Activated naive CD8-positive, alpha-beta T cell treated with anti-CD3 and anti-CD28 coated beads, Interleukin-2, amount 10 ng/mL, durations not matched to agents 7 days and 5 days (primary cell): ENCODE results near the gene RNF220. TPM values are rescaled to one million over a fixed set of nuclear protein-coding genes. Genes with fewer than 3 reads are reported as not detected.

Experiments used
- ATAC-seq: fragments of 150-1000 bp; cut with Tn5 transposase; one replicate; pipeline ENCODE4 v1.10.0; 2021; ENCODE audit warnings: low read depth, moderate library complexity
- POLR2A ChIA-PET: fragments of 350-600 bp; sonication (Branson Sonifier 250); formaldehyde crosslinking; loops from one replicate; lab custom pipeline; 2021; ENCODE audit warnings: antibody characterized with exemption; lab: Charles Lee
- DNase-seq: peaks from one replicate; pipeline ENCODE4 v3.0.0; 2021
- H3K27ac Mint-ChIP-seq: one replicate; pipeline ENCODE4 v1.8.0; 2022; ENCODE audit warnings: mild to moderate bottlenecking, mixed read lengths
- H3K27me3 Mint-ChIP-seq: one replicate; pipeline ENCODE4 v1.8.0; 2022; ENCODE audit warnings: mild to moderate bottlenecking, moderate library complexity, mixed read lengths
- H3K36me3 Mint-ChIP-seq: one replicate; pipeline ENCODE4 v1.8.0; 2021; ENCODE audit warnings: mild to moderate bottlenecking, mixed read lengths
- H3K4me1 Mint-ChIP-seq: one replicate; pipeline ENCODE4 v1.8.0; 2021; ENCODE audit warnings: mixed read lengths
- H3K4me3 Mint-ChIP-seq: one replicate; pipeline ENCODE4 v1.8.0; 2022; ENCODE audit warnings: mild to moderate bottlenecking, moderate library complexity, mixed read lengths
- H3K9me3 Mint-ChIP-seq: one replicate; pipeline ENCODE4 v1.8.0; 2021; ENCODE audit warnings: mixed read lengths
- total RNA-seq, 2 experiments: library from RNA; stranded (reverse); gene quantifications; one replicate each; pipeline ENCODE4 v1.2.3, GENCODE V29; 2021

The RNF220 gene
- total RNA-seq, 2 experiments from 2014 or later: 91.3 to 94.4 TPM

GRCh38 chr1:44631647-44632539 is 226.8 kb downstream of the RNF220 start:
- peak; percentile 76 for ATAC-seq

GRCh38 chr1:44632598-44632997 is 227.5 kb downstream of the RNF220 start:
- POLR2A ChIA-PET: interaction anchor here (0.5 to 2.9 kb wide), 14 partner anchors 9 to 889 kb away, joined by 3 to 29 read pairs (median 4); partner anchors contain the start of genes ARMH1, PLK3, PRDX1 and RNU5D-1
- Mint-ChIP-seq H3K27me3 (no peaks in the 10 kb centered on the region), H3K9me3 (peaks cover 1% of the 10 kb centered on the region), H3K4me1 (peaks cover 20% of the 10 kb centered on the region), H3K36me3 (peaks cover 13% of the 10 kb centered on the region), H3K27ac (peak overlapping the region; percentile 95), H3K4me3 (peak overlapping the region; percentile 93)
- ATAC-seq (no peak), DNase-seq (no peak)

More at GRCh38 chr1:44631647-44632539, 226.8 kb downstream of the RNF220 start:
- H3K4me1 Mint-ChIP-seq: peaks cover 20% of the 10 kb centered on the region
- H3K27me3 Mint-ChIP-seq: no peaks in the 10 kb centered on the region
- H3K36me3 Mint-ChIP-seq: peaks cover 11% of the 10 kb centered on the region
- POLR2A ChIA-PET: interaction anchor here (0.6 to 2.9 kb wide), 31 partner anchors 10 to 1055 kb away, joined by 3 to 29 read pairs (median 4); partner anchors contain the start of genes ARMH1, DMAP1, HECTD3 and KDM4A
- peak overlapping the region; percentile 95 for H3K27ac Mint-ChIP-seq
- H3K9me3 Mint-ChIP-seq: peaks cover 1% of the 10 kb centered on the region
- peak; percentile 95 for DNase-seq
- H3K4me3 Mint-ChIP-seq: peak overlapping the region; percentile 93

- DNase-seq (no peak), ATAC-seq (no peak)
- H3K27ac Mint-ChIP-seq: no peak overlapping the region
- no peak overlapping the region for H3K4me3 Mint-ChIP-seq
- H3K36me3 Mint-ChIP-seq: peaks cover 14% of the 10 kb centered on the region
- POLR2A ChIA-PET: interaction anchor here (1.7 kb wide), 1 partner anchor 18 kb away, joined by 5 read pairs; no protein-coding TSS in a partner anchor
- peaks cover 1% of the 10 kb centered on the region for H3K9me3 Mint-ChIP-seq
- peaks cover 20% of the 10 kb centered on the region for H3K4me1 Mint-ChIP-seq
- no peaks in the 10 kb centered on the region for H3K27me3 Mint-ChIP-seq
Observed at GRCh38 chr1:44634606-44635189, 229.6 kb downstream of the RNF220 start.

GRCh38 chr1:44635439-44635838 is 230.4 kb downstream of the RNF220 start:
- DNase-seq (no peak), ATAC-seq (no peak)
- Mint-ChIP-seq H3K4me3 (no peak overlapping the region), H3K9me3 (peaks cover 1% of the 10 kb centered on the region), H3K4me1 (peaks cover 20% of the 10 kb centered on the region), H3K27me3 (no peaks in the 10 kb centered on the region), H3K27ac (no peak overlapping the region), H3K36me3 (peaks cover 14% of the 10 kb centered on the region)
- POLR2A ChIA-PET: interaction anchor here (1.7 kb wide), 1 partner anchor 17 kb away, joined by 5 read pairs; no protein-coding TSS in a partner anchor

GRCh38 chr1:44636083-44636687 is 231.1 kb downstream of the RNF220 start:
- DNase-seq: no peak
- POLR2A ChIA-PET: no interaction called here
- ATAC-seq: no peak
- peaks cover 13% of the 10 kb centered on the region for H3K4me1 Mint-ChIP-seq
- H3K27me3 Mint-ChIP-seq: no peaks in the 10 kb centered on the region
- H3K9me3 Mint-ChIP-seq: no peaks in the 10 kb centered on the region
- no peak overlapping the region for H3K27ac Mint-ChIP-seq
- H3K36me3 Mint-ChIP-seq: peaks cover 14% of the 10 kb centered on the region
- H3K4me3 Mint-ChIP-seq: no peak overlapping the region

GRCh38 chr1:44636688-44637598 is 231.9 kb downstream of the RNF220 start:
- Mint-ChIP-seq H3K9me3 (no peaks in the 10 kb centered on the region), H3K4me1 (peaks cover 12% of the 10 kb centered on the region), H3K27me3 (no peaks in the 10 kb centered on the region), H3K27ac (no peak overlapping the region), H3K36me3 (peaks cover 14% of the 10 kb centered on the region), H3K4me3 (no peak overlapping the region)
- ATAC-seq: no peak
- no peak for DNase-seq
- POLR2A ChIA-PET: interaction anchor here (0.9 kb wide), 1 partner anchor 9 kb away, joined by 4 read pairs; no protein-coding TSS in a partner anchor

- peaks cover 10% of the 10 kb centered on the region for H3K4me1 Mint-ChIP-seq
- ATAC-seq (no peak), DNase-seq (no peak)
- H3K36me3 Mint-ChIP-seq: peaks cover 14% of the 10 kb centered on the region
- no peaks in the 10 kb centered on the region for H3K9me3 Mint-ChIP-seq
- no peak overlapping the region for H3K4me3 Mint-ChIP-seq
- POLR2A ChIA-PET: interaction anchor here (0.9 kb wide), 1 partner anchor 10 kb away, joined by 4 read pairs; no protein-coding TSS in a partner anchor
- H3K27ac Mint-ChIP-seq: no peak overlapping the region
- H3K27me3 Mint-ChIP-seq: no peaks in the 10 kb centered on the region
Observed at GRCh38 chr1:44637702-44638411, 232.8 kb downstream of the RNF220 start.

- no peak overlapping the region for H3K4me3 Mint-ChIP-seq
- no peak for DNase-seq
- peaks cover 10% of the 10 kb centered on the region for H3K36me3 Mint-ChIP-seq
- no peak overlapping the region for H3K27ac Mint-ChIP-seq
- H3K9me3 Mint-ChIP-seq: no peaks in the 10 kb centered on the region
- H3K4me1 Mint-ChIP-seq: no peaks in the 10 kb centered on the region
- no peaks in the 10 kb centered on the region for H3K27me3 Mint-ChIP-seq
- no peak for ATAC-seq
- POLR2A ChIA-PET: interaction anchor here (3.1 kb wide), 1 partner anchor 8 kb away, joined by 18 read pairs; no protein-coding TSS in a partner anchor
Observed at GRCh38 chr1:44640200-44640853, 235.3 kb downstream of the RNF220 start.

- Mint-ChIP-seq H3K36me3 (peaks cover 7% of the 10 kb centered on the region), H3K27ac (no peak overlapping the region), H3K4me3 (no peak overlapping the region), H3K4me1 (no peaks in the 10 kb centered on the region), H3K27me3 (no peaks in the 10 kb centered on the region), H3K9me3 (no peaks in the 10 kb centered on the region)
- POLR2A ChIA-PET: interaction anchor here (3.1 kb wide), 1 partner anchor 9 kb away, joined by 18 read pairs; no protein-coding TSS in a partner anchor
- no peak for DNase-seq
- ATAC-seq: no peak
Observed at GRCh38 chr1:44641126-44642102, 236.4 kb downstream of the RNF220 start.

- Mint-ChIP-seq H3K4me1 (no peaks in the 10 kb centered on the region), H3K4me3 (no peak overlapping the region), H3K9me3 (no peaks in the 10 kb centered on the region), H3K27me3 (no peaks in the 10 kb centered on the region), H3K36me3 (peaks cover 5% of the 10 kb centered on the region), H3K27ac (peak overlapping the region; percentile 35)
- ATAC-seq: no peak
- no peak for DNase-seq
- POLR2A ChIA-PET: interaction anchor here (3.1 kb wide), 1 partner anchor 10 kb away, joined by 18 read pairs; no protein-coding TSS in a partner anchor
Observed at GRCh38 chr1:44642255-44642654, 237.2 kb downstream of the RNF220 start.
